ENCODE data around the gene MPHOSPH8. TPM values are rescaled to one million over a fixed set of nuclear protein-coding genes. Genes with fewer than 3 reads are reported as not detected.

The MPHOSPH8 gene
- polyA plus RNA-seq, 1 donor (not counting 4 experiments of a cell fraction or from before 2014, with no cell fraction given), result 24.7 TPM

- TF ChIP-seq, protein P1, sequence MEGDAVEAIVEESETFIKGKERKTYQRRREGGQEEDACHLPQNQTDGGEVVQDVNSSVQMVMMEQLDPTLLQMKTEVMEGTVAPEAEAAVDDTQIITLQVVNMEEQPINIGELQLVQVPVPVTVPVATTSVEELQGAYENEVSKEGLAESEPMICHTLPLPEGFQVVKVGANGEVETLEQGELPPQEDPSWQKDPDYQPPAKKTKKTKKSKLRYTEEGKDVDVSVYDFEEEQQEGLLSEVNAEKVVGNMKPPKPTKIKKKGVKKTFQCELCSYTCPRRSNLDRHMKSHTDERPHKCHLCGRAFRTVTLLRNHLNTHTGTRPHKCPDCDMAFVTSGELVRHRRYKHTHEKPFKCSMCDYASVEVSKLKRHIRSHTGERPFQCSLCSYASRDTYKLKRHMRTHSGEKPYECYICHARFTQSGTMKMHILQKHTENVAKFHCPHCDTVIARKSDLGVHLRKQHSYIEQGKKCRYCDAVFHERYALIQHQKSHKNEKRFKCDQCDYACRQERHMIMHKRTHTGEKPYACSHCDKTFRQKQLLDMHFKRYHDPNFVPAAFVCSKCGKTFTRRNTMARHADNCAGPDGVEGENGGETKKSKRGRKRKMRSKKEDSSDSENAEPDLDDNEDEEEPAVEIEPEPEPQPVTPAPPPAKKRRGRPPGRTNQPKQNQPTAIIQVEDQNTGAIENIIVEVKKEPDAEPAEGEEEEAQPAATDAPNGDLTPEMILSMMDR (optimal IDR thresholded peaks at IDR 0.05 in 1 of 3, IDR thresholded peaks at IDR 0.05 in 1 of 3, conservative IDR thresholded peaks at IDR 0.05 in 1 of 3; ENCODE audit: extremely low read depth in 1 of 3, insufficient read depth in 2 of 3, low read length in 3 of 3), result no peak
- TF ChIP-seq EZH2 (IDR thresholded peaks at IDR 0.05; ENCODE audit: low read length), result no peak
Observed at GRCh38 chr13:19591864-19592263, 41.6 kb upstream of the MPHOSPH8 start.

GRCh38 chr13:19592657-19593180 lies 40.7 kb upstream of the MPHOSPH8 start:
- Histone ChIP-seq H2AFZ (ENCODE audit: control insufficient read depth, low read length) (no peak overlapping the region), H3K9ac (ENCODE audit: control insufficient read depth, extremely low read depth, insufficient read depth, low read length) (no peak overlapping the region), H3K27ac (ENCODE audit: control insufficient read depth, insufficient read depth, low read length) (no peak overlapping the region), H3K4me3 (ENCODE audit: control insufficient read depth in 2 of 3, extremely low read depth in 1 of 3, insufficient read depth in 2 of 3, low read depth in 1 of 3, low read length in 3 of 3) (no peak overlapping the region), H3K9me3 (ENCODE audit: control insufficient read depth, low read depth, low read length) (no peaks in the 10 kb centered on the region), H3K9me1 (ENCODE audit: control insufficient read depth, extremely low read depth, insufficient read depth, low read length) (no peaks in the 10 kb centered on the region), H3K27me3 (ENCODE audit: control insufficient read depth, extremely low read depth, insufficient read depth, low read length) (no peaks in the 10 kb centered on the region), H3K4me1 (ENCODE audit: control insufficient read depth, extremely low read depth, insufficient read depth, low read length) (peaks cover 6% of the 10 kb centered on the region), H4K20me1 (ENCODE audit: control insufficient read depth, extremely low read depth, insufficient read depth, low read length) (no peaks in the 10 kb centered on the region), H3K36me3 (ENCODE audit: control insufficient read depth in 2 of 2, extremely low read depth in 1 of 2, insufficient read depth in 2 of 2, low read length in 2 of 2) (no peaks in the 10 kb centered on the region), H3K79me2 (ENCODE audit: control insufficient read depth, insufficient read depth, low read length) (no peaks in the 10 kb centered on the region), H3K4me2 (ENCODE audit: control insufficient read depth, extremely low read depth, insufficient read depth, low read depth, low read length) (no peak overlapping the region)
- dilution Hi-C loops (cut with MboI; ENCODE audit: extremely low pct_ligation_motif_present, low sequenced_read_pairs), result no loop called here
- FAIRE-seq (no peak), DNase-seq (ENCODE audit: low read depth, low spot score) (no peak)
- no peak for TF ChIP-seq EZH2 (IDR thresholded peaks at IDR 0.05; ENCODE audit: low read length)
- TF ChIP-seq, protein P1 (optimal IDR thresholded peaks at IDR 0.05 in 1 of 3, IDR thresholded peaks at IDR 0.05 in 1 of 3, conservative IDR thresholded peaks at IDR 0.05 in 1 of 3; ENCODE audit: extremely low read depth in 1 of 3, insufficient read depth in 2 of 3, low read length in 3 of 3), result no peak

More at GRCh38 chr13:19591864-19592263, 41.6 kb upstream of the MPHOSPH8 start:
- no peak overlapping the region for H3K27ac ChIP-seq (ENCODE audit: control insufficient read depth, insufficient read depth, low read length)
- no peaks in the 10 kb centered on the region for H3K4me1 ChIP-seq (ENCODE audit: control insufficient read depth, extremely low read depth, insufficient read depth, low read length)
- no peak overlapping the region for H3K4me2 ChIP-seq (ENCODE audit: control insufficient read depth, extremely low read depth, insufficient read depth, low read depth, low read length)
- H3K9ac ChIP-seq (ENCODE audit: control insufficient read depth, extremely low read depth, insufficient read depth, low read length), result no peak overlapping the region
- H3K27me3 ChIP-seq (ENCODE audit: control insufficient read depth, extremely low read depth, insufficient read depth, low read length), result no peaks in the 10 kb centered on the region
- H2AFZ ChIP-seq (ENCODE audit: control insufficient read depth, low read length), result no peak overlapping the region
- no peaks in the 10 kb centered on the region for H3K36me3 ChIP-seq (ENCODE audit: control insufficient read depth in 2 of 2, extremely low read depth in 1 of 2, insufficient read depth in 2 of 2, low read length in 2 of 2)
- no peaks in the 10 kb centered on the region for H3K9me1 ChIP-seq (ENCODE audit: control insufficient read depth, extremely low read depth, insufficient read depth, low read length)
- H4K20me1 ChIP-seq (ENCODE audit: control insufficient read depth, extremely low read depth, insufficient read depth, low read length), result no peaks in the 10 kb centered on the region
- H3K9me3 ChIP-seq (ENCODE audit: control insufficient read depth, low read depth, low read length), result no peaks in the 10 kb centered on the region
- H3K79me2 ChIP-seq (ENCODE audit: control insufficient read depth, insufficient read depth, low read length), result no peaks in the 10 kb centered on the region
- no peak overlapping the region for H3K4me3 ChIP-seq (ENCODE audit: control insufficient read depth in 2 of 3, extremely low read depth in 1 of 3, insufficient read depth in 2 of 3, low read depth in 1 of 3, low read length in 3 of 3)
- dilution Hi-C loops (cut with MboI; ENCODE audit: extremely low pct_ligation_motif_present, low sequenced_read_pairs), result no loop called here
- FAIRE-seq (no peak), DNase-seq (ENCODE audit: low read depth, low spot score) (no peak)

Measured in keratinocyte (primary cell).